Adipocyte (in vitro differentiated cells): Measurements from ENCODE around the gene SLC25A22.

Experiments used
- DNase-seq: peaks from one replicate; pipeline ENCODE4 v3.0.0-alpha.2; 2015; ENCODE audit warnings: low read depth
- H3K27me3 ChIP-seq: replicated peaks from 2 replicates; pipeline ENCODE4 v1.7.0; 2013; ENCODE audit warnings: mild to moderate bottlenecking, low read length, moderate library complexity; ENCODE audit not compliant: control insufficient read depth, insufficient read depth
- H3K36me3 ChIP-seq: 2 replicates; pipeline ENCODE4 v1.7.0; 2013; ENCODE audit warnings: low read length, mild to moderate bottlenecking, moderate library complexity; ENCODE audit not compliant: control insufficient read depth, insufficient read depth, severe bottlenecking
- H3K4me1 ChIP-seq: 2 replicates; pipeline ENCODE4 v1.7.0; 2013; ENCODE audit warnings: mild to moderate bottlenecking, low read length, moderate library complexity; ENCODE audit not compliant: control insufficient read depth, insufficient read depth
- H3K4me3 ChIP-seq: 2 replicates; pipeline ENCODE4 v1.7.0; 2013; ENCODE audit warnings: mild to moderate bottlenecking, low read length, moderate library complexity
- H3K9ac ChIP-seq: 2 replicates; pipeline ENCODE4 v1.7.0; 2013; ENCODE audit warnings: mild to moderate bottlenecking, low read length, moderate library complexity
- H3K9me3 ChIP-seq: 2 replicates; pipeline ENCODE4 v1.7.0; 2013; ENCODE audit warnings: mild to moderate bottlenecking, low read length, moderate library complexity; ENCODE audit not compliant: control insufficient read depth

Gene SLC25A22

DNA sequence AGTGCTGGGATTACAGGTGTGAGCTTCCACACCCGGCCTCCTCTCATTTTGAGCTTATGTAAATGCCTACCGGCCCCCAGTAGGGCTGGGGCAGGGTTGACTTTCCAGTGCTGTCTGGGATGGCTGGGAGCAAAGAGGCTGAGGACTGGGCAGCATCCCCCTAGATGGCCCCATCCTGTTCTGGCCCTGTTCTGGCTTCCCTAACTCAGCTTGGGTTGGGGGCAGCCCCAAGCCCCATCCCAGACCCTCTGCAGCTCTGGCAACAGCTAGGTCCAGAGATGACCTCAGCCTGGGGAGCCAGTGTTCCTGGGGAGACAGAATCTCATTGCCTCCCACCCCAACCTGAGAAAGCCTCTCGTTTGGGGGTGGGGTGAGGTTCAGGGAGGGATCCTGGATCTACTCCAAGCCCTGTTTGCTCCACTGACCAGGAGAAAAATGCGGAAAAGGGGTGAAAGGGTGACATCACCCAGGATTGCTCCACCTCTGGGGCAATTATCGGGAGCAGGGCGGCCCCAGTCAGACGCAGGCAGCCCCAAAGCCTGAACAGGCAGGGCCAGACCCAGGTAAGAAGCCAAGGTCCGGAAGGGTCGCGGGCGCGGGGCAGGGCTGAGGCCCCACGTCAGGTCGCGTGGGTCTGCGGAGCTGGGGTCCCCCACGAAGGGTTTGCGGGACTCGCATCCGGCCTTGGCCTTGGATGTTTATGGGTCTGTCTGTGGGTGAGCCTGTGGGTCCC lies 20.5 kb upstream of the SLC25A22 start, which contains the start of gene PNPLA2:
Gene PNPLA2 (plus strand): TSS at position 519 of the 733 bp plus-strand sequence. CDS start 805 bp downstream, outside the sequence.
- H3K9me3 ChIP-seq: no peaks in the 10 kb centered on the region
- peak within 1 kb of the TSS; percentile 94 for H3K4me3 ChIP-seq
- peaks cover 36% of the 10 kb centered on the region for H3K4me1 ChIP-seq
- peak; percentile 72 for DNase-seq
- H3K9ac ChIP-seq: peak within 1 kb of the TSS; percentile 99
- H3K27me3 ChIP-seq: no peaks in the 10 kb centered on the region
- H3K36me3 ChIP-seq: peaks cover 40% of the 10 kb centered on the region

DNA sequence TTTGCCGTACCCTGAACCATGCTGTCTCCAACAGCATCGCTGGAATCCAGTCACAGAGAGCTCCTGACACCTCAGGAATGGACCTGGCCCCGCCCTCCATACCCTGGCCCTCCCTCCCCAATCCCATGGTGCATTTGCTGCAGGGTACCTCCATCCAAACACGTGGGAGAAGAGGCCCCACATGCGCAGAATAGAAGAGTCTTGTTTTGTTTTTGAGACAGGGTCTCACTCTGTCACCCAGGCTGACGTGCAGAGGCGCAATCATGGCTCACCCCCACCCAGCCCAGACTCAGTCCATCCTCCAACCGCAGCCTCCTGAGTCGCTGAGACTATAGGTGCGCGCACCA lies 18.3 kb upstream of the SLC25A22 start:
- Histone ChIP-seq H3K27me3 (no peaks in the 10 kb centered on the region), H3K9ac (peak overlapping the region; percentile 32), H3K36me3 (peaks cover 40% of the 10 kb centered on the region), H3K9me3 (no peaks in the 10 kb centered on the region), H3K4me3 (no peak overlapping the region), H3K4me1 (peaks cover 46% of the 10 kb centered on the region)
- no peak for DNase-seq

DNA sequence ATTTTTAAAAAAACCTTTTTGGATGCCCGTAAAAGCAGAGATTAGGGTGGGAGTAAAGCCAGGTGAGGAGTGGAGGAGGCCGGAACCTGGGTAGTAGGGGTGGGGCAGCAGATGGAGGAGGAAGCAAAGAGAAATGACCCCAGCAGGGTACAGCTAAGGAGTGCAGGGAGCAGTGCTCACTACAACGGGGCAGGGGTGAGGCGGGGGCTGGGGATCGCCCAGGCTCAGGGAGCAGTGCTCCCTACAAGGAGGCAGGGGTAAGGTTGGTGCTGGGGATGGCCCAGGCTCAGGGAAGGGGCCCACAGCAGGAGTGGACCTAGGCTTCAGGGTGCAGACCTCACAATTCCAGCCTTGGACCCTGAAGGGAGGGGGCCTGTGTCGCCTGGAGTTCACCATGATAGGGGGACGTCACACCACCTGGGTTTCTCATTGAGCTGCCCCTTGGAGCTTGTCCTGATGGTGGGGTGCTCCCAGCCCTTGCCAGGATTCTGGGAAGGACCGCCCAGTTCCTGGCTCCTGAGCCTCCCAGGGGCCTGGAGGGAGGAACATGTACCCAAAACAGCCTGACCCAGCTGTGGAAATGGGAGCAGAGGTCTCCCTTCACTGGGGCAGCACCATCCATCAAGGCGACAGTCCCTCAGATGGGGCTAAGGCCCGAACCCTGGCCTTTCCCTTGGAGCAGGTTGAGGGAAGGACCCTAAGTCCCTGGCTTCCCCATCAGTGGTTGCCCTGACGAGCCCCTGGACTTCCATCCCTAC lies 17.8 kb upstream of the SLC25A22 start:
- Histone ChIP-seq H3K36me3 (peaks cover 40% of the 10 kb centered on the region), H3K9ac (peak overlapping the region; percentile 65), H3K27me3 (no peaks in the 10 kb centered on the region), H3K9me3 (no peaks in the 10 kb centered on the region), H3K4me3 (no peak overlapping the region), H3K4me1 (peaks cover 46% of the 10 kb centered on the region)
- DNase-seq: no peak

DNA sequence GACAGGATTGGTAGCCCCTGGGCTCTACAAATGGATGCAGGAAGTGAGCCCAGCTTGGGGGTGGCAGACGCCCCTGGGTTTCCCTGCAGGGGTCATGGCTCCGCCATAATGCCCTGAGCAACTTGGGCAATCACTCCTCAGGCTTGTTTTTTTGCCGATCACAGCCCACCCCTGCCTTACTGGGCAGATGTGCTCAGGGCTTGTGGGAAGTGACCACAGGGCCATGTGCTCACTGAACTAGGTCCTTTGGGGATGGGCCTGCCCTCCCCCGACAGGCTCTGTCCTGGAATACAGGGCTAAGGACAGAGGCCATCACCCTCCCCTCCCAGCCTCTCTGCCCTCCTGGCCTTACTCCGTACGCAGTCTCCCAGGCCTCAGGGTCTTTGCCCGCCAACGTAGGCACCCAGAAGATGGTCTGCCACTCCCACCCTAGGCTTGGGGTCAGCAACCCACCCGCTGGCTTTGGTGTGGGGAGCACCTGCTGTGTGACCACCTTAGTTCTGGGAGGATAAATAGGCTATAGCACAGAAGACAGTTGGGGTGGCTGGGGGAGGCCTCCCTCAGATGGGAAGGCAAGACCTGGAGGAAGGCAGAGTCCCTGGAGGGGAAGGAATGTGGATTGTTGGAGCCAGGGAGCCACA lies 15.5 kb upstream of the SLC25A22 start:
- peaks cover 46% of the 10 kb centered on the region for H3K4me1 ChIP-seq
- peaks cover 34% of the 10 kb centered on the region for H3K36me3 ChIP-seq
- peak overlapping the region; percentile 99 for H3K9ac ChIP-seq
- H3K4me3 ChIP-seq: no peak overlapping the region
- H3K9me3 ChIP-seq: no peaks in the 10 kb centered on the region
- H3K27me3 ChIP-seq: no peaks in the 10 kb centered on the region
- no peak for DNase-seq

- H3K4me3 ChIP-seq: peak overlapping the region; percentile 89
- H3K36me3 ChIP-seq: peaks cover 34% of the 10 kb centered on the region
- H3K9me3 ChIP-seq: no peaks in the 10 kb centered on the region
- no peak for DNase-seq
- H3K27me3 ChIP-seq: no peaks in the 10 kb centered on the region
- peak overlapping the region; percentile 99 for H3K9ac ChIP-seq
- H3K4me1 ChIP-seq: peaks cover 45% of the 10 kb centered on the region
Observed at GRCh38 chr11:813072-813455, 15.0 kb upstream of the SLC25A22 start.

- peak overlapping the region; percentile 89 for H3K4me3 ChIP-seq
- H3K4me1 ChIP-seq: peaks cover 45% of the 10 kb centered on the region
- no peaks in the 10 kb centered on the region for H3K9me3 ChIP-seq
- peak overlapping the region; percentile 99 for H3K9ac ChIP-seq
- no peak for DNase-seq
- no peaks in the 10 kb centered on the region for H3K27me3 ChIP-seq
- H3K36me3 ChIP-seq: peaks cover 34% of the 10 kb centered on the region
Observed at GRCh38 chr11:812390-812789, 14.3 kb upstream of the SLC25A22 start.

GRCh38 chr11:811446-812245 lies 13.6 kb upstream of the SLC25A22 start:
- peaks cover 34% of the 10 kb centered on the region for H3K36me3 ChIP-seq
- no peaks in the 10 kb centered on the region for H3K9me3 ChIP-seq
- peak overlapping the region; percentile 99 for H3K9ac ChIP-seq
- H3K4me1 ChIP-seq: peaks cover 45% of the 10 kb centered on the region
- H3K27me3 ChIP-seq: no peaks in the 10 kb centered on the region
- H3K4me3 ChIP-seq: peak overlapping the region; percentile 89
- DNase-seq: peak; percentile 25

DNA sequence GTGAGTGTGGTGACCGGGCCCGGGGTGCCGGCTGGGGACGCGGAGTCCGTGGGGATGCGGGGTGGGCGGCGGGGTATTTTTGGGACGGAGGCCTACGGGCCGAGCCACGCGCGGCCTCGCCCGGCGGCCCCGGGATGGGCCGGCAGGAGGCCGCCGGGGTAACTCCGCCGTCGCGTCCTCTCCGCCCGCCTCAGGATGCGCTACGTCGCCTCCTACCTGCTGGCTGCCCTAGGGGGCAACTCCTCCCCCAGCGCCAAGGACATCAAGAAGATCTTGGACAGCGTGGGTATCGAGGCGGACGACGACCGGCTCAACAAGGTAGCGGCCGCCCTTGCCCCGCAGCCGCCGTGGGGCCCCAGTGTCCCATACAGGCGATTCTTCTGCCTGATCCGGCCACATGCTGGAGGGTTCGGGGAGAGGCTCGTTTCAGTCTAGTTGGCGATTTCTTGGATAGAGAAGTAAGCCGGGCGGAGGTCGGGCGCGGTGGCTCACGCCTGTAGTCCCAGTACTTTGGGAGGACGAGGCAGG lies 12.0 kb upstream of the SLC25A22 start:
- Histone ChIP-seq H3K4me1 (peaks cover 44% of the 10 kb centered on the region), H3K27me3 (no peaks in the 10 kb centered on the region), H3K4me3 (peak overlapping the region; percentile 89), H3K9me3 (no peaks in the 10 kb centered on the region), H3K9ac (peak overlapping the region; percentile 99), H3K36me3 (peaks cover 34% of the 10 kb centered on the region)
- no peak for DNase-seq

DNA sequence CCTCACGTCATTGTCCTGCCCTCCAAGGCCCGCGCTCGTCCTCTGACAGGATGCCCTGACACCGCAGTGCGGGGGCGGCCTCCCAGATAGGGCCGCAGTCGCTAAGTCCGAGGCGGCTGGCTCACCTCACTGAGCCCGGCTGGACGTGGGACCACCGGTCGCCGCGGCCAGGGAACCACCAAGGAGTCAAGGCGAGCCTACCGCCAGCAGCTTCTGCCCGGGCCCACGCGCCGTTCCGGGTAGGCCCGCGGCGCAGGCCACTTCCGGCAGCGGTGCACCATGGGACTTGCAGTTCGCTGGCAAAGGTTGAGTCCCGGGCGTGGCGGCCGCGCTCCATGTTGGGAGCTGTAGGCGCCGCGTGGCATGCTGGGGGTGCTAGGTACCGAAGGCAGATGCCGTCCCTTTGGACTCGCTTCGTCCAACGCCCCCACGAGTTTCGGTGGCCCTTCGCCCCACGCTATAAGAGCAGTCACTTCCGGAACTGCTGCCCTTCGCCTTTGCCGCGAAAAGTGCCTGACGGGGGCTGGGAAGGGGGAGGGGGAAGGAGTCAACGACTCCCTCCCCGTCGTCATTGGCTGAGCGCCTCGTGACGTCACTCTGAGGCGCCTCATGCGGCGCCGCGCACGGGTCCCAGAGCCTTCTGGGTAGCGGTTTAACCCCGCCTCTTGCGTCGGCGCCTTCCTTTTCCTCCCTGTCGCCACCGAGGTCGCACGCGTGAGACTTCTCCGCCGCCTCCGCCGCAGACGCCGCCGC lies 11.4 kb upstream of the SLC25A22 start, which contains the start of gene RPLP2:
Gene RPLP2 (plus strand): TSS at position 681 of the 753 bp plus-strand sequence. CDS start 268 bp downstream, outside the sequence.
- Histone ChIP-seq H3K4me1 (peaks cover 47% of the 10 kb centered on the region), H3K9me3 (no peaks in the 10 kb centered on the region), H3K36me3 (peaks cover 34% of the 10 kb centered on the region), H3K4me3 (peak within 1 kb of the TSS; percentile 89), H3K9ac (peak within 1 kb of the TSS; percentile 99), H3K27me3 (no peaks in the 10 kb centered on the region)
- peak; percentile 99 for DNase-seq
